K562 (cell line): Measurements from ENCODE around the gene SELENOW. TPM values are rescaled to one million over a fixed set of nuclear protein-coding genes. Genes with fewer than 3 reads are reported as not detected.

Experiments used
- ATAC-seq: fragments of 200-7000 bp; cut with Tn5 transposase; 3 replicates; pipeline ENCODE4 v1.9.1; 2020; ENCODE audit warnings: moderate library complexity
- BruUV-seq: library from RNA; stranded (reverse); fragments of 400-500 nt; replicated peaks from 2 replicates; lab custom pipeline; 2021; lab: Mats Ljungman, UMichigan
- CTCF ChIA-PET: fragments of 300-600 bp; formaldehyde crosslinking; extraction: SDS; loops from one replicate; lab custom pipeline; 2021; ENCODE audit warnings: low intra/inter-chr PET ratio; lab: Yijun Ruan, JAX
- POLR2A ChIA-PET: fragments of 300-600, 350-650 bp; sonication (Branson Sonifier 250); formaldehyde crosslinking; extraction: SDS; loops from one replicate; lab custom pipeline; 2021; ENCODE audit warnings: antibody characterized with exemption, inconsistent platforms; lab: Yijun Ruan, JAX
- DNase-seq, 4 experiments: peaks; one replicate each; pipeline versions ENCODE4 v3.0.0 to v3.0.0-alpha.2; 2011 to 2018; ENCODE audit warnings: low spot score in 3 of 4, mixed read lengths in 3 of 4; ENCODE audit errors: extremely low read depth in 1 of 4
- FAIRE-seq: peaks from 2 replicates; lab custom pipeline; 2011; peaks lifted over from hg19 to GRCh38; lab: Jason Lieb, UNC
- H2AFZ ChIP-seq: 2 replicates; pipeline ENCODE4 v1.6.0; 2011; ENCODE audit warnings: low read depth, low read length, control low read depth, inconsistent platforms
- H3K27ac ChIP-seq: fragments of 200-600 bp; 3 replicates; pipeline ENCODE4 v1.8.0; 2011; ENCODE audit warnings: low read depth, mild to moderate bottlenecking, control low read depth, inconsistent platforms, low read length, moderate library complexity, mixed read lengths; ENCODE audit errors: extremely low read depth
- H3K27me3 ChIP-seq, 2 experiments: fragments of 300-600 bp in 1 of 2; 2 replicates in 1 of 2; 3 replicates in 1 of 2; pipeline versions ENCODE4 v1.6.0 to v1.8.0; 2011; ENCODE audit warnings: inconsistent platforms in 2 of 2, low read length in 2 of 2, mild to moderate bottlenecking in 1 of 2, mixed read lengths in 1 of 2, moderate library complexity in 1 of 2; ENCODE audit not compliant: control insufficient read depth in 2 of 2, insufficient read depth in 2 of 2
- H3K36me3 ChIP-seq: fragments of 300-600 bp; 3 replicates; pipeline ENCODE4 v1.8.0; 2011; ENCODE audit warnings: mild to moderate bottlenecking, low read length, inconsistent platforms; ENCODE audit not compliant: control insufficient read depth, insufficient read depth
- H3K4me1 ChIP-seq, 2 experiments: fragments of 200-600 bp in 1 of 2; replicated peaks in 1 of 2; 2 replicates in 1 of 2; 3 replicates in 1 of 2; pipeline versions ENCODE4 v1.5.1 to v1.8.0; 2011; ENCODE audit warnings: inconsistent platforms in 2 of 2, low read length in 2 of 2, mild to moderate bottlenecking in 1 of 2, mixed read lengths in 1 of 2, moderate library complexity in 1 of 2; ENCODE audit not compliant: control insufficient read depth in 2 of 2, insufficient read depth in 2 of 2
- H3K4me2 ChIP-seq: 2 replicates; pipeline ENCODE4 v1.6.1; 2011; ENCODE audit warnings: low read length, control low read depth, inconsistent platforms, mixed read lengths; ENCODE audit not compliant: insufficient read depth
- H3K4me3 ChIP-seq: fragments of 200-600 bp; sonication (generic), shearing (Covaris generic); 2 replicates; pipeline ENCODE4 v1.5.1; 2016; ENCODE audit warnings: control low read depth, inconsistent platforms
- H3K79me2 ChIP-seq: fragments of 200-600 bp; 3 replicates; pipeline ENCODE4 v1.8.0; 2011; ENCODE audit warnings: low read length, inconsistent platforms; ENCODE audit not compliant: control insufficient read depth, insufficient read depth
- H3K9ac ChIP-seq, 2 experiments: 2 replicates each; pipeline versions ENCODE4 v1.6.0 to v1.6.1; 2011; ENCODE audit warnings: low read depth in 2 of 2, low read length in 2 of 2, control low read depth in 1 of 2, inconsistent platforms in 1 of 2, mild to moderate bottlenecking in 1 of 2, mixed read lengths in 1 of 2; ENCODE audit not compliant: insufficient read depth in 1 of 2
- H3K9me1 ChIP-seq: one replicate; pipeline ENCODE4 v1.6.0; 2011; ENCODE audit warnings: inconsistent platforms, mild to moderate bottlenecking, low read length, moderate library complexity; ENCODE audit not compliant: control insufficient read depth, insufficient read depth
- H3K9me3 ChIP-seq: replicated peaks from 2 replicates; pipeline ENCODE4 v1.5.1; 2011; ENCODE audit warnings: low read depth, low read length, inconsistent platforms; ENCODE audit not compliant: control insufficient read depth, insufficient read depth
- H4K20me1 ChIP-seq: replicated peaks from 2 replicates; pipeline ENCODE4 v1.6.1; 2011; ENCODE audit warnings: low read length, inconsistent platforms, mixed read lengths; ENCODE audit not compliant: control insufficient read depth, insufficient read depth
- CCNT2 ChIP-seq: IDR thresholded peaks from 2 replicates; pipeline ENCODE4 v1.6.1; 2011; ENCODE audit warnings: borderline replicate concordance, low read depth, mild to moderate bottlenecking, moderate library complexity, mixed read lengths, low read length; ENCODE audit not compliant: insufficient read length; ENCODE audit errors: extremely low read depth
- MAZ ChIP-seq, 2 experiments: fragments of 450-650 bp in 1 of 2; sonication (generic) in 1 of 2; formaldehyde crosslinking; IDR thresholded peaks in 1 of 2; conservative IDR thresholded peaks in 1 of 2; 2 replicates each; pipeline versions ENCODE4 v1.4.0 to v1.5.0; 2020; ENCODE audit warnings: mild to moderate bottlenecking in 1 of 2, missing genetic modification reagents in 1 of 2
- RAD21 ChIP-seq, 2 experiments: fragments of 250-450 bp in 1 of 2; fragments of 450-650 bp in 1 of 2; sonication (Bioruptor Pico) in 1 of 2; formaldehyde crosslinking in 1 of 2; IDR thresholded peaks in 1 of 2; conservative IDR thresholded peaks in 1 of 2; 2 replicates each; pipeline versions ENCODE4 v1.4.0 to v1.8.0; 2020 to 2022; ENCODE audit warnings: mild to moderate bottlenecking in 2 of 2, moderate library complexity in 1 of 2
- RHOXF2B ChIP-seq: fragments of 250-450 bp; sonication (Bioruptor Pico); conservative IDR thresholded peaks from 2 replicates; pipeline ENCODE4 v1.5.1; 2021
- RREB1 ChIP-seq: fragments of 250-450 bp; sonication (Bioruptor Pico); IDR thresholded peaks from 2 replicates; pipeline ENCODE4 v1.4.0; 2020
- SREBF1 ChIP-seq: fragments of 150-350 bp; IDR thresholded peaks from 2 replicates; pipeline ENCODE4 v1.6.1; 2014; ENCODE audit warnings: antibody characterized with exemption, low read depth, low read length, borderline replicate concordance
- TFAP4 ChIP-seq: sonication (generic); formaldehyde crosslinking; IDR thresholded peaks from 2 replicates; pipeline ENCODE4 v1.8.0; 2022; ENCODE audit warnings: missing genetic modification reagents, mild to moderate bottlenecking, moderate library complexity, borderline replicate concordance
- ZNF347 ChIP-seq: fragments of 450-650 bp; formaldehyde crosslinking; IDR thresholded peaks from 2 replicates; pipeline ENCODE4 v1.4.0; 2020; ENCODE audit warnings: low read depth, mild to moderate bottlenecking, moderate library complexity
- ZNF740 ChIP-seq, 3 experiments: fragments of 200-800 bp in 1 of 3; sonication (Bioruptor generic) in 1 of 3; sonication (generic) in 1 of 3; formaldehyde crosslinking in 1 of 3; IDR thresholded peaks; 2 replicates each; pipeline versions ENCODE4 v1.6.1 to v1.8.0; 2016 to 2022; ENCODE audit warnings: mild to moderate bottlenecking in 2 of 3, missing compliant biosample characterization in 2 of 3, missing genetic modification characterization in 2 of 3, missing genetic modification reagents in 1 of 3
- WGBS: fragments of 100-300 bp; shearing (Covaris generic); methylation state at CpG from one replicate; pipeline ENCODE4 v1.1.6; 2016; ENCODE audit warnings: low coverage, mixed read lengths; ENCODE audit not compliant: insufficient coverage; ENCODE audit errors: missing lambda C conversion rate; 5-methylcytosine and 5-hydroxymethylcytosine counted together
- in situ Hi-C: fragments of 300-500 bp; cut with MboI; formaldehyde crosslinking; loops from 4 replicates; pipeline ENCODE4 v1.15.0; 2018; ENCODE audit warnings: inconsistent platforms, mixed read lengths
- intact Hi-C: fragments of 100-400 bp; cut with micrococcal nuclease; formaldehyde crosslinking; loops from 2 replicates; pipeline ENCODE4 v1.14.2; 2022
- polyA plus RNA-seq, 8 experiments: library from polyadenylated mRNA; depleted of rRNA in 4 of 8; stranded (reverse) in 5 of 8; unstranded in 3 of 8; fragments of >200 nt; fragmentation: Nextera tagmentation in 2 of 8; fragmentation: Illumina TruSeq in 1 of 8; extraction: Ambion mirVana in 2 of 8; extraction: Trizol in 1 of 8; gene quantifications; 2 replicates each; pipeline versions ENCODE4 v1.2.1 to v1.2.3, GENCODE V29; 2011 to 2014; ENCODE audit warnings: inconsistent platforms in 1 of 8, missing spikeins in 1 of 8
- total RNA-seq, 7 experiments: library from RNA; depleted of rRNA in 6 of 7; stranded (reverse); fragments of >200 nt in 6 of 7; fragmentation: Illumina TruSeq in 2 of 7; extraction: Trizol in 2 of 7; gene quantifications; 2 replicates each; pipeline versions ENCODE4 v1.2.1 to v1.2.3, GENCODE V29; 2011 to 2021; ENCODE audit warnings: low replicate concordance in 1 of 7
- TF ChIP-seq, protein P1 (sequence below): sonication (generic); formaldehyde crosslinking; IDR thresholded peaks from 2 replicates; pipeline ENCODE4 v1.8.0; 2022; ENCODE audit warnings: mild to moderate bottlenecking, low read depth, missing genetic modification reagents

SELENOW gene
- total and polyA plus RNA-seq, 9 of the 15 experiments (the other 6 are each of a cell fraction or from before 2014, with no cell fraction given) = 91.9 to 279 (median 156) TPM

DNA sequence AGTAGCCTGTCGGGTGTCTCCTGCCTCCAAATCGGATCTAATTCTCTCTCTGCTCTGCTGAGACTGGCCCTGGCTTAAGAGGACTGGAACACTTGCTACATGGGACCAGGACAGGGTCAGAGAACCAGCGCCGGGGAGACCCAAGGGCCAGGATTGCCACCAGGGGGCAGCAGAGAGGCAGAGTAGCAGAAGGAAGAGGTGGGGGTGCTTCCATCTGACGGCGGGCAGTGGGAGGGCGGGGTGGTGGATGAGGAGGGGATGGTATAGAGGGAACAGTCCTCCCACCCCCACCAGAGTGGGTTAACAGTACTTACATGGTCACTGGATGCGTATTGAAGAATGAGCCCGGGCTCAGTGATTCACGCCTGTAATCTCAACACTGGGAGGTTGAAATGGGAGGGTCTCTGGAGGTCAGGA is 11.9 kb downstream of the SELENOW start:
- intact Hi-C loops = no loop called here
- TF ChIP-seq RAD21 (CRISPR knock-in tag; conservative IDR thresholded peaks at IDR 0.05 in 1 of 2, IDR thresholded peaks at IDR 0.05 in 1 of 2) (0 out of 4 replicates have a peak, but pooled peaks of 1 of the 2 experiments have one; percentile 35), MAZ (CRISPR knock-in tag; conservative IDR thresholded peaks at IDR 0.05 in 1 of 2, IDR thresholded peaks at IDR 0.05 in 1 of 2) (peak in 1 of 2 experiments; percentile 58; a peak in 2 of 4 replicates), TFAP4 (CRISPR knock-in tag) (peak; percentile 36; the same call in 1 of the 2 replicates), CCNT2 (no peak), RHOXF2B (CRISPR knock-in tag) (no peak), SREBF1 (no peak), ZNF347 (CRISPR knock-in tag) (no peak), RREB1 (CRISPR knock-in tag) (no peak), ZNF740 (CRISPR knock-in tag; IDR thresholded peaks at IDR 0.05) (peak; percentile 82; the same call in 1 of the 2 replicates), ZNF740 (tag; IDR thresholded peaks at IDR 0.05) (peak in 1 of 2 experiments; percentile 40; a peak in 1 of 4 replicates)
- TF ChIP-seq, protein P1, sequence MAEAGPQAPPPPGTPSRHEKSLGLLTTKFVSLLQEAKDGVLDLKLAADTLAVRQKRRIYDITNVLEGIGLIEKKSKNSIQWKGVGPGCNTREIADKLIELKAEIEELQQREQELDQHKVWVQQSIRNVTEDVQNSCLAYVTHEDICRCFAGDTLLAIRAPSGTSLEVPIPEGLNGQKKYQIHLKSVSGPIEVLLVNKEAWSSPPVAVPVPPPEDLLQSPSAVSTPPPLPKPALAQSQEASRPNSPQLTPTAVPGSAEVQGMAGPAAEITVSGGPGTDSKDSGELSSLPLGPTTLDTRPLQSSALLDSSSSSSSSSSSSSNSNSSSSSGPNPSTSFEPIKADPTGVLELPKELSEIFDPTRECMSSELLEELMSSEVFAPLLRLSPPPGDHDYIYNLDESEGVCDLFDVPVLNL (CRISPR knock-in tag) = no peak

More for the DNA sequence above, 11.9 kb downstream of the SELENOW start:
- FAIRE-seq (peak; percentile 42), ATAC-seq (peak; percentile 95), DNase-seq (peak; percentile 85 to 88 (median 87))
- H3K27ac ChIP-seq = no peak overlapping the region
- no peak overlapping the region; a peak in 1 of 4 replicates for H3K9ac ChIP-seq
- no peak overlapping the region for H3K4me3 ChIP-seq
- 9% methylated on average over 10 of the region's 10 CpGs for WGBS
- no peaks in the 10 kb centered on the region for H3K9me1 ChIP-seq
- H3K4me2 ChIP-seq = no peak overlapping the region
- in situ Hi-C loops = no loop called here
- H3K36me3 ChIP-seq = peaks cover 8% of the 10 kb centered on the region; the same call in 1 of the 3 replicates
- CTCF ChIA-PET = interaction anchor here (0.8 to 1.4 kb wide), 2 partner anchors 24 to 77 kb away, joined by 3 to 9 read pairs; partner anchors contain the start of gene EHD2
- no TSS peak for BruUV-seq
- peaks cover 8% of the 10 kb centered on the region; the same call in 1 of the 2 replicates for H3K9me3 ChIP-seq
- no peaks in the 10 kb centered on the region for H3K27me3 ChIP-seq
- no peaks in the 10 kb centered on the region for H4K20me1 ChIP-seq
- H2AFZ ChIP-seq = no peak overlapping the region
- POLR2A ChIA-PET = no interaction called here
- H3K4me1 ChIP-seq = no peaks in the 10 kb centered on the region; a peak in 1 of 5 replicates
- H3K79me2 ChIP-seq = no peaks in the 10 kb centered on the region
